ENCODE measurements around the gene EXOC5. TPM values are rescaled to one million over a fixed set of nuclear protein-coding genes. Genes with fewer than 3 reads are reported as not detected.

EXOC5 gene, protein sequence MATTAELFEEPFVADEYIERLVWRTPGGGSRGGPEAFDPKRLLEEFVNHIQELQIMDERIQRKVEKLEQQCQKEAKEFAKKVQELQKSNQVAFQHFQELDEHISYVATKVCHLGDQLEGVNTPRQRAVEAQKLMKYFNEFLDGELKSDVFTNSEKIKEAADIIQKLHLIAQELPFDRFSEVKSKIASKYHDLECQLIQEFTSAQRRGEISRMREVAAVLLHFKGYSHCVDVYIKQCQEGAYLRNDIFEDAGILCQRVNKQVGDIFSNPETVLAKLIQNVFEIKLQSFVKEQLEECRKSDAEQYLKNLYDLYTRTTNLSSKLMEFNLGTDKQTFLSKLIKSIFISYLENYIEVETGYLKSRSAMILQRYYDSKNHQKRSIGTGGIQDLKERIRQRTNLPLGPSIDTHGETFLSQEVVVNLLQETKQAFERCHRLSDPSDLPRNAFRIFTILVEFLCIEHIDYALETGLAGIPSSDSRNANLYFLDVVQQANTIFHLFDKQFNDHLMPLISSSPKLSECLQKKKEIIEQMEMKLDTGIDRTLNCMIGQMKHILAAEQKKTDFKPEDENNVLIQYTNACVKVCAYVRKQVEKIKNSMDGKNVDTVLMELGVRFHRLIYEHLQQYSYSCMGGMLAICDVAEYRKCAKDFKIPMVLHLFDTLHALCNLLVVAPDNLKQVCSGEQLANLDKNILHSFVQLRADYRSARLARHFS
- polyA plus RNA-seq = 127 and 138 TPM in 2 replicates
- polyA minus RNA-seq = 177 and 220 TPM in 2 replicates

DNA sequence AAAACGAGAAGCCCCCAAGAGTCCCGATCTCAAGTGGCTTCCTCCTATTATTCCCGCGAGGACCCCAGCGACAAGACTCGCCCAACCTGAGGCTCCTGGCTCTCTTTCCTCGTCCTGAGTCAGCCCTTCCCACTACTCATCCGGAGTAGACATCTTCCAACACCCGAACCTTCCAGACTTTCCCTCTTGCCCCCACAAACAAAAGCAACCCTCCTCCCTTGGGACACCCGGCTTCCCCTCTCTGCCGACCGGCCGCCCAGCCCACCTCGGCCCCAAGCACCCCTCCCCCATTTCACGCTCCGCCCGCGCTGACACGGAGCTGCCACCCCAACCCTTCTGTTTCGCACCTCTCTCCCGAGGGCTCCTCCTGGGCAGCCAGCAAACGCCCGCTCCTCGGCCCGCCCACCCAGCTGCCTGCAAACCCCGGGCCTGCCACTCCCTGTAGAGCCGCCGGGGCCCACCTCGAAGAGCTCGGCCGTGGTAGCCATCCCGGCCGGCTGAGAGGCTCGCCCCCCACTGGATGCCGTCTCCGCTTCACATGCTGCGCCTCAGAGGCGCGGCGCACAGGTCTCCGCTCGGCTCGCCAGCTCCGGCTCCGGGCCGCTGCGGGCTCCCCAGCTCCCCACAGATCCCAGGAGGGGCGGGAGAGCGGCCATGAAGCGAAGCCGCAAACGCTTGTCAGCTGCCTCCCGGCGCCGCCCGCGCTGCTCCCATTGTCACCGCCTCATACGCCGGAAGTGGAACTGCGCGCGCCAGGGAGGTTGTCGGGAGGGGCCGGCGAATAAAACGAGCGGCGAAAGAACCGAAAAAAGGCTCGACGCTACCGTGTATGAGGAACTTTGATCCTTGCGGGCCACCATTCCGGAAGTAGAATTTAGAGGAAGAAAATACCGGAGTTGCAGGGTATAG is at the start of gene EXOC5, which contains the start of gene AP5M1:
Gene EXOC5, minus strand, starts transcription at position 745 of the 909 bp plus-strand sequence. Its CDS starts 257 bp downstream, at position 488.
Gene AP5M1, plus strand, starts transcription at position 811 of the 909 bp plus-strand sequence. CDS start 344 bp downstream, outside the sequence.
- H3K9me3 ChIP-seq (ENCODE audit: low read length) = no peaks in the 10 kb centered on the region
- peak within 1 kb of the TSS; percentile 94 for H3K4me3 ChIP-seq (ENCODE audit: low read length)
- peak within 1 kb of the TSS; percentile 98 for H3K9ac ChIP-seq (ENCODE audit: low read length)
- no peaks in the 10 kb centered on the region for H4K20me1 ChIP-seq (ENCODE audit: insufficient read depth)
- H3F3A ChIP-seq (ENCODE audit: insufficient read depth, low read length, poor library complexity, severe bottlenecking) = peaks cover 11% of the 10 kb centered on the region
- H3K27me3 ChIP-seq (ENCODE audit: insufficient read depth, low read depth, low read length) = no peaks in the 10 kb centered on the region
- peak within 1 kb of the TSS; percentile 97 for H3K27ac ChIP-seq (ENCODE audit: low read length)
- peak within 1 kb of the TSS; percentile 79 for H3K4me2 ChIP-seq (ENCODE audit: low read length)
- H3K9me2 ChIP-seq (ENCODE audit: insufficient read depth, low read length) = no peaks in the 10 kb centered on the region
- no peaks in the 10 kb centered on the region for H3K36me3 ChIP-seq (ENCODE audit: insufficient read depth, low read length)
- H3K79me2 ChIP-seq (replicated peaks; ENCODE audit: insufficient read depth, low read length) = peaks cover 82% of the 10 kb centered on the region
- TF ChIP-seq EP300 (conservative IDR thresholded peaks at IDR 0.05; ENCODE audit: poor library complexity, severe bottlenecking) (peak; percentile 25), POLR2AphosphoS5 (IDR thresholded peaks at IDR 0.05) (peak; percentile 89), TAF1 (IDR thresholded peaks at IDR 0.05; ENCODE audit: low read depth) (peak; percentile 94), MXI1 (conservative IDR thresholded peaks at IDR 0.05; ENCODE audit: poor library complexity, severe bottlenecking) (peak; percentile 72), EZH2 (IDR thresholded peaks at IDR 0.05; ENCODE audit: borderline replicate concordance, insufficient read depth, low read length, poor library complexity, severe bottlenecking) (no peak), RAD21 (conservative IDR thresholded peaks at IDR 0.05) (no peak)
- TF ChIP-seq, protein P1, sequence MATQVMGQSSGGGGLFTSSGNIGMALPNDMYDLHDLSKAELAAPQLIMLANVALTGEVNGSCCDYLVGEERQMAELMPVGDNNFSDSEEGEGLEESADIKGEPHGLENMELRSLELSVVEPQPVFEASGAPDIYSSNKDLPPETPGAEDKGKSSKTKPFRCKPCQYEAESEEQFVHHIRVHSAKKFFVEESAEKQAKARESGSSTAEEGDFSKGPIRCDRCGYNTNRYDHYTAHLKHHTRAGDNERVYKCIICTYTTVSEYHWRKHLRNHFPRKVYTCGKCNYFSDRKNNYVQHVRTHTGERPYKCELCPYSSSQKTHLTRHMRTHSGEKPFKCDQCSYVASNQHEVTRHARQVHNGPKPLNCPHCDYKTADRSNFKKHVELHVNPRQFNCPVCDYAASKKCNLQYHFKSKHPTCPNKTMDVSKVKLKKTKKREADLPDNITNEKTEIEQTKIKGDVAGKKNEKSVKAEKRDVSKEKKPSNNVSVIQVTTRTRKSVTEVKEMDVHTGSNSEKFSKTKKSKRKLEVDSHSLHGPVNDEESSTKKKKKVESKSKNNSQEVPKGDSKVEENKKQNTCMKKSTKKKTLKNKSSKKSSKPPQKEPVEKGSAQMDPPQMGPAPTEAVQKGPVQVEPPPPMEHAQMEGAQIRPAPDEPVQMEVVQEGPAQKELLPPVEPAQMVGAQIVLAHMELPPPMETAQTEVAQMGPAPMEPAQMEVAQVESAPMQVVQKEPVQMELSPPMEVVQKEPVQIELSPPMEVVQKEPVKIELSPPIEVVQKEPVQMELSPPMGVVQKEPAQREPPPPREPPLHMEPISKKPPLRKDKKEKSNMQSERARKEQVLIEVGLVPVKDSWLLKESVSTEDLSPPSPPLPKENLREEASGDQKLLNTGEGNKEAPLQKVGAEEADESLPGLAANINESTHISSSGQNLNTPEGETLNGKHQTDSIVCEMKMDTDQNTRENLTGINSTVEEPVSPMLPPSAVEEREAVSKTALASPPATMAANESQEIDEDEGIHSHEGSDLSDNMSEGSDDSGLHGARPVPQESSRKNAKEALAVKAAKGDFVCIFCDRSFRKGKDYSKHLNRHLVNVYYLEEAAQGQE (IDR thresholded peaks at IDR 0.05; ENCODE audit: borderline replicate concordance) = peak; percentile 97
- peak within 1 kb of the TSS; percentile 89 for H2AFZ ChIP-seq (ENCODE audit: low read depth, low read length)

DNA sequence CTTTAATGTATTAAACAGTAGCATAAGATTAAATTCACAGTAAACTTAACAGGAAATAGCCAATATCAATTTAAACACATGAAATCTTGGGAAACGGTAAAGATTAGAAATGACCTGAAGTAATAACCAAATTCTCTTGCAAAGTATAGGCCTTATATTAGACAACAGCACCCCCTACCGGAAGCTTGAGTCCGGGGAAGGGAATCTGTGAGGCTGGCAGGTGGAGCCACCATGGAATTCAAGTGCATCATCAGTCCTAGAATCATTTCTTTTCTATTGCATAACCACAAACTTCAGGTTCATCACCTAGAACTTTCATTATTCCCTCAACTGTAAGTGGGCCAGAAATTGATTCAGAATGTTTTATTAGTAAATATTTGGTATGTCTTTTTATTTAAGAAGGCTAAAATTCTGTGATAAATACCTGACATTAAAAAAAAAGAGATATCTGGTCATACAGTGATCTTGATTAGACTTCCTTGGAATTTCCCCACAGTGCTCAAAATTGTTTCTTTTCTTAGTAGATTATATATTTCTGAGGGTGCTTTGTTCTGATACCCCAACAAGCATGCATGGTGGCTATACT is 48.6 kb upstream of the EXOC5 start:
- Histone ChIP-seq H4K20me1 (ENCODE audit: insufficient read depth) (no peaks in the 10 kb centered on the region), H3K9me2 (ENCODE audit: insufficient read depth, low read length) (no peaks in the 10 kb centered on the region), H3K27ac (ENCODE audit: low read length) (no peak overlapping the region), H3K4me2 (ENCODE audit: low read length) (no peak overlapping the region), H3K27me3 (ENCODE audit: insufficient read depth, low read depth, low read length) (no peaks in the 10 kb centered on the region), H3K9me3 (ENCODE audit: low read length) (no peaks in the 10 kb centered on the region), H3K36me3 (ENCODE audit: insufficient read depth, low read length) (no peaks in the 10 kb centered on the region), H3F3A (ENCODE audit: insufficient read depth, low read length, poor library complexity, severe bottlenecking) (no peaks in the 10 kb centered on the region), H2AFZ (ENCODE audit: low read depth, low read length) (no peak overlapping the region), H3K9ac (ENCODE audit: low read length) (no peak overlapping the region), H3K79me2 (replicated peaks; ENCODE audit: insufficient read depth, low read length) (no peaks in the 10 kb centered on the region), H3K4me3 (ENCODE audit: low read length) (no peak overlapping the region)
- TF ChIP-seq SMC3 (conservative IDR thresholded peaks at IDR 0.05; ENCODE audit: poor library complexity) (peak; percentile 82), CTCF (IDR thresholded peaks at IDR 0.05; ENCODE audit: poor library complexity, severe bottlenecking) (peak; percentile 91), MXI1 (conservative IDR thresholded peaks at IDR 0.05; ENCODE audit: poor library complexity, severe bottlenecking) (no peak), RAD21 (conservative IDR thresholded peaks at IDR 0.05) (peak; percentile 86)
